GM19035 (cell line): ENCODE measurements around the gene CTSE.
"Not testable (repeated sequence)": the region's sequence is repeated elsewhere in the genome, so short reads cannot be mapped to it uniquely, and the experiment has no call there.

Experiments used
- ATAC-seq: cut with Tn5 transposase; IDR thresholded peaks from one replicate; pipeline ENCODE4 v1.9.1; 2021; ENCODE audit not compliant: unreplicated experiment

The CTSE gene

GRCh38 chr1:206020393-206021007 lies 3.2 kb downstream of the CTSE start:
- ATAC-seq = no peak

- no peak for ATAC-seq
Measured at GRCh38 chr1:206015071-206015470, 8.6 kb downstream of the CTSE start.

- no peak for ATAC-seq
Measured at GRCh38 chr1:206014601-206015000, 9.1 kb downstream of the CTSE start.

- ATAC-seq = no peak
Measured at GRCh38 chr1:206013026-206013795, 10.5 kb downstream of the CTSE start.

GRCh38 chr1:206012086-206012859 lies 11.4 kb downstream of the CTSE start:
- ATAC-seq = no peak

GRCh38 chr1:206011057-206011456 lies 12.6 kb downstream of the CTSE start:
- ATAC-seq = no peak

GRCh38 chr1:206010060-206010459 lies 13.6 kb downstream of the CTSE start:
- no peak for ATAC-seq

- no peak for ATAC-seq
Measured at GRCh38 chr1:206006946-206007345, 16.7 kb downstream of the CTSE start.

- ATAC-seq = no peak
Measured at GRCh38 chr1:206005778-206006180, 17.9 kb downstream of the CTSE start.

GRCh38 chr1:206005234-206005633 lies 18.5 kb downstream of the CTSE start:
- ATAC-seq = no peak

- ATAC-seq = no peak
Measured at GRCh38 chr1:206004826-206005225, 18.9 kb downstream of the CTSE start.

- ATAC-seq = no peak
Measured at GRCh38 chr1:206003854-206004800, 19.6 kb downstream of the CTSE start.

- ATAC-seq = no peak
Measured at GRCh38 chr1:206002871-206003801, 20.6 kb downstream of the CTSE start, which contains the start of gene RAB7B. TSS of gene RAB7B (minus strand) at chr1:206003395. CDS start at chr1:205994135, 9,260 bp downstream.

- no peak for ATAC-seq
Measured at GRCh38 chr1:206002160-206002559, 21.5 kb downstream of the CTSE start.

- no peak for ATAC-seq
Measured at GRCh38 chr1:206001476-206001888, 22.2 kb downstream of the CTSE start.

- no peak for ATAC-seq
Measured at GRCh38 chr1:206000641-206001339, 22.9 kb downstream of the CTSE start.

- no peak for ATAC-seq
Measured at GRCh38 chr1:205998457-205999241, 25.0 kb downstream of the CTSE start.

GRCh38 chr1:205996641-205997040 lies 27.1 kb downstream of the CTSE start:
- not testable (repeated sequence) for ATAC-seq
